K562 (cell line): ENCODE data around the gene RNU6-8. TPM values are rescaled to one million over a fixed set of nuclear protein-coding genes. Genes with fewer than 3 reads are reported as not detected.

Experiments used
- ATAC-seq: fragments of 200-7000 bp; cut with Tn5 transposase; 3 replicates; pipeline ENCODE4 v1.9.1; 2020; ENCODE audit warnings: moderate library complexity
- BruUV-seq: library from RNA; stranded (reverse); fragments of 400-500 nt; replicated peaks from 2 replicates; lab custom pipeline; 2021; lab: Mats Ljungman, UMichigan
- CTCF ChIA-PET: fragments of 300-600 bp; formaldehyde crosslinking; extraction: SDS; loops from one replicate; lab custom pipeline; 2021; ENCODE audit warnings: low intra/inter-chr PET ratio; lab: Yijun Ruan, JAX
- POLR2A ChIA-PET: fragments of 300-600, 350-650 bp; sonication (Branson Sonifier 250); formaldehyde crosslinking; extraction: SDS; loops from one replicate; lab custom pipeline; 2021; ENCODE audit warnings: antibody characterized with exemption, inconsistent platforms; lab: Yijun Ruan, JAX
- DNase-seq, 4 experiments: peaks; one replicate each; pipeline versions ENCODE4 v3.0.0 to v3.0.0-alpha.2; 2011 to 2018; ENCODE audit warnings: low spot score in 3 of 4, mixed read lengths in 3 of 4; ENCODE audit errors: extremely low read depth in 1 of 4
- FAIRE-seq: peaks from 2 replicates; lab custom pipeline; 2011; peaks lifted over from hg19 to GRCh38; lab: Jason Lieb, UNC
- H2AFZ ChIP-seq: 2 replicates; pipeline ENCODE4 v1.6.0; 2011; ENCODE audit warnings: low read depth, low read length, control low read depth, inconsistent platforms
- H3K27ac ChIP-seq: fragments of 200-600 bp; 3 replicates; pipeline ENCODE4 v1.8.0; 2011; ENCODE audit warnings: low read depth, mild to moderate bottlenecking, control low read depth, inconsistent platforms, low read length, moderate library complexity, mixed read lengths; ENCODE audit errors: extremely low read depth
- H3K27me3 ChIP-seq, 2 experiments: fragments of 300-600 bp in 1 of 2; 2 replicates in 1 of 2; 3 replicates in 1 of 2; pipeline versions ENCODE4 v1.6.0 to v1.8.0; 2011; ENCODE audit warnings: inconsistent platforms in 2 of 2, low read length in 2 of 2, mild to moderate bottlenecking in 1 of 2, mixed read lengths in 1 of 2, moderate library complexity in 1 of 2; ENCODE audit not compliant: control insufficient read depth in 2 of 2, insufficient read depth in 2 of 2
- H3K36me3 ChIP-seq: fragments of 300-600 bp; 3 replicates; pipeline ENCODE4 v1.8.0; 2011; ENCODE audit warnings: mild to moderate bottlenecking, low read length, inconsistent platforms; ENCODE audit not compliant: control insufficient read depth, insufficient read depth
- H3K4me1 ChIP-seq, 2 experiments: fragments of 200-600 bp in 1 of 2; replicated peaks in 1 of 2; 2 replicates in 1 of 2; 3 replicates in 1 of 2; pipeline versions ENCODE4 v1.5.1 to v1.8.0; 2011; ENCODE audit warnings: inconsistent platforms in 2 of 2, low read length in 2 of 2, mild to moderate bottlenecking in 1 of 2, mixed read lengths in 1 of 2, moderate library complexity in 1 of 2; ENCODE audit not compliant: control insufficient read depth in 2 of 2, insufficient read depth in 2 of 2
- H3K4me2 ChIP-seq: 2 replicates; pipeline ENCODE4 v1.6.1; 2011; ENCODE audit warnings: low read length, control low read depth, inconsistent platforms, mixed read lengths; ENCODE audit not compliant: insufficient read depth
- H3K4me3 ChIP-seq: fragments of 200-600 bp; sonication (generic), shearing (Covaris generic); 2 replicates; pipeline ENCODE4 v1.5.1; 2016; ENCODE audit warnings: control low read depth, inconsistent platforms
- H3K79me2 ChIP-seq: fragments of 200-600 bp; 3 replicates; pipeline ENCODE4 v1.8.0; 2011; ENCODE audit warnings: low read length, inconsistent platforms; ENCODE audit not compliant: control insufficient read depth, insufficient read depth
- H3K9ac ChIP-seq, 2 experiments: 2 replicates each; pipeline versions ENCODE4 v1.6.0 to v1.6.1; 2011; ENCODE audit warnings: low read depth in 2 of 2, low read length in 2 of 2, control low read depth in 1 of 2, inconsistent platforms in 1 of 2, mild to moderate bottlenecking in 1 of 2, mixed read lengths in 1 of 2; ENCODE audit not compliant: insufficient read depth in 1 of 2
- H3K9me1 ChIP-seq: one replicate; pipeline ENCODE4 v1.6.0; 2011; ENCODE audit warnings: inconsistent platforms, mild to moderate bottlenecking, low read length, moderate library complexity; ENCODE audit not compliant: control insufficient read depth, insufficient read depth
- H3K9me3 ChIP-seq: replicated peaks from 2 replicates; pipeline ENCODE4 v1.5.1; 2011; ENCODE audit warnings: low read depth, low read length, inconsistent platforms; ENCODE audit not compliant: control insufficient read depth, insufficient read depth
- H4K20me1 ChIP-seq: replicated peaks from 2 replicates; pipeline ENCODE4 v1.6.1; 2011; ENCODE audit warnings: low read length, inconsistent platforms, mixed read lengths; ENCODE audit not compliant: control insufficient read depth, insufficient read depth
- AFF1 ChIP-seq, 2 experiments: fragments of 450-650 bp; IDR thresholded peaks; 2 replicates each; pipeline ENCODE4 v1.6.1; 2018; ENCODE audit warnings: mild to moderate bottlenecking in 2 of 2, low read depth in 1 of 2; ENCODE audit not compliant: partially characterized antibody in 2 of 2
- BHLHE40 ChIP-seq: IDR thresholded peaks from 2 replicates; pipeline ENCODE4 v1.6.1; 2011; ENCODE audit warnings: low read length, improper control_type of control experiment
- KLF6 ChIP-seq: fragments of 250-450 bp; sonication (Bioruptor Pico); IDR thresholded peaks from 2 replicates; pipeline ENCODE4 v1.4.0; 2020; ENCODE audit warnings: mild to moderate bottlenecking, moderate library complexity, borderline replicate concordance
- MCM5 ChIP-seq: fragments of 450-650 bp; IDR thresholded peaks from 2 replicates; pipeline ENCODE4 v1.6.1; 2016; ENCODE audit warnings: low read depth
- NFYB ChIP-seq: IDR thresholded peaks from 2 replicates; pipeline ENCODE4 v1.6.1; 2011; ENCODE audit warnings: mild to moderate bottlenecking, moderate library complexity; ENCODE audit not compliant: insufficient read length; ENCODE audit errors: extremely low read depth
- ZNF253 ChIP-seq: fragments of 250-450 bp; sonication (Bioruptor Pico); conservative IDR thresholded peaks from 2 replicates; pipeline ENCODE4 v1.6.1; 2021; ENCODE audit warnings: mild to moderate bottlenecking
- ZNF445 ChIP-seq: fragments of 250-450 bp; sonication (Bioruptor Pico); IDR thresholded peaks from 2 replicates; pipeline ENCODE4 v1.4.0; 2020; ENCODE audit warnings: low read depth, mild to moderate bottlenecking, moderate library complexity
- WGBS: fragments of 100-300 bp; shearing (Covaris generic); methylation state at CpG from one replicate; pipeline ENCODE4 v1.1.6; 2016; ENCODE audit warnings: low coverage, mixed read lengths; ENCODE audit not compliant: insufficient coverage; ENCODE audit errors: missing lambda C conversion rate; 5-methylcytosine and 5-hydroxymethylcytosine counted together
- in situ Hi-C: fragments of 300-500 bp; cut with MboI; formaldehyde crosslinking; loops from 4 replicates; pipeline ENCODE4 v1.15.0; 2018; ENCODE audit warnings: inconsistent platforms, mixed read lengths
- intact Hi-C: fragments of 100-400 bp; cut with micrococcal nuclease; formaldehyde crosslinking; loops from 2 replicates; pipeline ENCODE4 v1.14.2; 2022
- polyA plus RNA-seq, 8 experiments: library from polyadenylated mRNA; depleted of rRNA in 4 of 8; stranded (reverse) in 5 of 8; unstranded in 3 of 8; fragments of >200 nt; fragmentation: Nextera tagmentation in 2 of 8; fragmentation: Illumina TruSeq in 1 of 8; extraction: Ambion mirVana in 2 of 8; extraction: Trizol in 1 of 8; gene quantifications; 2 replicates each; pipeline versions ENCODE4 v1.2.1 to v1.2.3, GENCODE V29; 2011 to 2014; ENCODE audit warnings: inconsistent platforms in 1 of 8, missing spikeins in 1 of 8
- total RNA-seq, 7 experiments: library from RNA; depleted of rRNA in 6 of 7; stranded (reverse); fragments of >200 nt in 6 of 7; fragmentation: Illumina TruSeq in 2 of 7; extraction: Trizol in 2 of 7; gene quantifications; 2 replicates each; pipeline versions ENCODE4 v1.2.1 to v1.2.3, GENCODE V29; 2011 to 2021; ENCODE audit warnings: low replicate concordance in 1 of 7

Gene RNU6-8
- total and polyA plus RNA-seq, 9 of the 15 experiments (the other 6 are each of a cell fraction or from before 2014, with no cell fraction given) = not detected

DNA sequence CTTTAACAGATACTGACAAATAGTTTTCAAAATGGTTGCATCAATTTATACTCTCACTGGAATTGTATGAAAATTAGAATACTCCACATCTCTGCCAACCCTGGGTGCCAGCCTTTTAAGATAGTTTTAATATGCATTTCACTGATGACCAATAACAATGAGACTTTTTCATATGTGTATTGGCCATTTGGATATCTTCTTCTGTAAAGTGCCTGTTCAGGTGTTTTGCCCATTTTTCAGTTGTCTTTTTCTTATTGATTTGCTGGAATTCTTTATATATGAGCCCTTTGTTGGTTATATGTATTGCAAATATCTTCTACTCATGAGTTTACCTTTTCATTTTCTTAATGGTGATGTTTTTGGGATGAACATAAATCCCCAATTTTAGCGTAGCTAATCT lies 18.0 kb downstream of the RNU6-8 start:
- FAIRE-seq = no peak
- ATAC-seq = no peak
- no peaks in the 10 kb centered on the region for H3K4me1 ChIP-seq
- POLR2A ChIA-PET = no interaction called here
- no peak for DNase-seq
- in situ Hi-C loops = no loop called here
- no peak overlapping the region for H3K9ac ChIP-seq
- H4K20me1 ChIP-seq = no peaks in the 10 kb centered on the region
- CTCF ChIA-PET = no interaction called here
- H3K9me1 ChIP-seq = no peaks in the 10 kb centered on the region
- no peaks in the 10 kb centered on the region for H3K79me2 ChIP-seq
- no TSS peak for BruUV-seq
- TF ChIP-seq NFYB = no peak
- no peak for TF ChIP-seq MCM5
- TF ChIP-seq KLF6 (CRISPR knock-in tag) = no peak
- peak in 1 of 2 experiments; percentile 98 for TF ChIP-seq AFF1 (IDR thresholded peaks at IDR 0.05; ENCODE audit: low read depth in 1 of 2, partially characterized antibody in 2 of 2)
- no peak for TF ChIP-seq ZNF253
- TF ChIP-seq BHLHE40 = no peak
- TF ChIP-seq ZNF445 (CRISPR knock-in tag) = no peak
- H3K4me2 ChIP-seq = no peak overlapping the region
- no peaks in the 10 kb centered on the region for H3K36me3 ChIP-seq
- H3K27ac ChIP-seq = no peak overlapping the region
- WGBS = 7% methylated on average over 1 of the region's 1 CpG
- H2AFZ ChIP-seq = no peak overlapping the region
- intact Hi-C loops = no loop called here
- no peak overlapping the region for H3K4me3 ChIP-seq
- H3K9me3 ChIP-seq = 0 out of 2 replicates have a peak, but pooled peaks cover 2% of the 10 kb centered on the region
- H3K27me3 ChIP-seq = no peaks in the 10 kb centered on the region
